ENCODE measurements around the gene SPATS2L. TPM values are rescaled to one million over a fixed set of nuclear protein-coding genes. Genes with fewer than 3 reads are reported as not detected.

Gene SPATS2L
- total and polyA plus RNA-seq, 12 donors: 16.7 to 68.8 (median 43.6) TPM

DNA sequence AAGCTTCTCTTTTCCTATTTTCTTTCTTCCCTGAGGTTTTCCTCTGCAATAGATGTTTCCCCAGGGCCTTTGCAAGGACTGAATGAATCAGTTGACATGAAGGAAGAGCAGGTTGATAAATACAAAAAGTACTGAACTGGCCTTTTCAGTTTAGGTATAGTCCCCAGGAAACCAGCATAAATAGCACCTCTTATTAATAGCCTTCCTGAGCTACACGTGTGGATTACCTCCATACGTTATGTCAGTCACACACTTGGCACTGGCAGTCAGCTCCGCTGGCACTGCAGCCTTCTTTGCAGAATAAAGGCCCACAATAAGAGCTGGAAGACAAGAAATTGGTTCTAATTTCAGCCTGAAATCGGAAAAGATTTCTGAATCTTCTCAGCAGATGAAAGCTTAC, 142.7 kb downstream of the SPATS2L start:
- intact Hi-C loops (cut with DNase I): no loop called here

GRCh38 chr2:200450288-200450687, 143.8 kb downstream of the SPATS2L start:
- TF ChIP-seq CTCF (IDR thresholded peaks at IDR 0.05) (no peak), POLR2A (IDR thresholded peaks at IDR 0.05) (no peak)
- Histone ChIP-seq H3K27ac (no peak overlapping the region), H3K36me3 (replicated peaks in 1 of 2) (no peaks in the 10 kb centered on the region), H3K9me3 (replicated peaks in 1 of 3) (no peaks in the 10 kb centered on the region), H3K4me1 (replicated peaks in 1 of 2) (peaks cover 2 to 4% of the 10 kb centered on the region in 2 donors), H3K4me3 (no peak overlapping the region), H3K27me3 (no peaks in the 10 kb centered on the region)
- intact Hi-C loops (cut with DNase I): loop anchor here in 1 of 2 donors (10.0 kb wide), 1 partner anchor 135 kb away; no protein-coding TSS in a partner anchor
- 83 to 89% (median 87%) methylated on average over 2 of the region's 2 CpGs for WGBS, 4 donors
- DNase-seq: no peak

More for the DNA sequence above, 142.7 kb downstream of the SPATS2L start:
- TF ChIP-seq CTCF (IDR thresholded peaks at IDR 0.05): no peak
- TF ChIP-seq POLR2A (IDR thresholded peaks at IDR 0.05): no peak
- Histone ChIP-seq H3K9me3 (replicated peaks in 1 of 3) (no peaks in the 10 kb centered on the region), H3K4me1 (replicated peaks in 1 of 2) (no peaks in the 10 kb centered on the region), H3K4me3 (no peak overlapping the region), H3K27ac (no peak overlapping the region), H3K36me3 (replicated peaks in 1 of 2) (no peaks in the 10 kb centered on the region), H3K27me3 (no peaks in the 10 kb centered on the region)
- no peak for DNase-seq
- WGBS, 4 donors: 81 to 88% (median 87%) methylated on average over 4 of the region's 4 CpGs

DNA sequence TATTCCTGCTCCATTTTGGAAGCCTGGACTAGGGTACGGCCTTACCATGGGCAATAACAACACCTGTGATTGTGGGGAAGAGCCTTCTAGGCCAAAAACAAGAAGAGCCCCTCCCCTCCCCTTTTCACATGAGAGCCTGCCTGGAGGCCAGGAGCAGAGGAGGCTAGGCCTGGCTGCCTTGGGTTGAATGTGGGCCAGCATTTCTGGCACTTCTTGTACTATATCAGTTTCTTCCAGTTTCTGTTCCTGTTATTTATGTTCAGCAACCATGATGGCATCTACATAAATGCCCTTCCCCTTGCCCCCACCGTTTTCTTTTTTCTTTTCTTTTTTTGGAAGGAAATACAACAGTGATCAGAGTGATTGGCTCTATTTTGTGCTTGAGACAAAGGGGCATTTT, 145.0 kb downstream of the SPATS2L start:
- 75 to 88% (median 80%) methylated on average over 2 of the region's 2 CpGs for whole genome bisulfite sequencing, 4 donors
- intact Hi-C loops (cut with DNase I): loop anchor here in 1 of 2 donors (10.0 kb wide), 1 partner anchor 137 kb away; no protein-coding TSS in a partner anchor
- no peak for DNase-seq

GRCh38 chr2:200452377-200452776, 145.9 kb downstream of the SPATS2L start:
- H3K27me3 ChIP-seq: no peaks in the 10 kb centered on the region
- H3K36me3 ChIP-seq (replicated peaks in 1 of 2): no peaks in the 10 kb centered on the region
- 93 to 99% (median 98%) methylated on average over 2 of the region's 2 CpGs for WGBS, 4 donors
- H3K4me3 ChIP-seq: no peak overlapping the region
- no peaks in the 10 kb centered on the region for H3K9me3 ChIP-seq (replicated peaks in 1 of 3)
- H3K27ac ChIP-seq: no peak overlapping the region
- intact Hi-C loops (cut with DNase I): loop anchor here in 1 of 2 donors (10.0 kb wide), 1 partner anchor 138 kb away; no protein-coding TSS in a partner anchor
- no peak for TF ChIP-seq CTCF (IDR thresholded peaks at IDR 0.05)
- no peak for TF ChIP-seq POLR2A (IDR thresholded peaks at IDR 0.05)
- peaks cover 13 to 17% of the 10 kb centered on the region in 2 donors for H3K4me1 ChIP-seq (replicated peaks in 1 of 2)
- no peak for DNase-seq

More for the DNA sequence above, 145.0 kb downstream of the SPATS2L start:
- peaks cover 13 to 16% of the 10 kb centered on the region in 2 donors for H3K4me1 ChIP-seq (replicated peaks in 1 of 2)
- H3K36me3 ChIP-seq (replicated peaks in 1 of 2): no peaks in the 10 kb centered on the region
- no peaks in the 10 kb centered on the region for H3K27me3 ChIP-seq
- TF ChIP-seq CTCF (IDR thresholded peaks at IDR 0.05): no peak
- TF ChIP-seq POLR2A (IDR thresholded peaks at IDR 0.05): no peak
- no peak overlapping the region for H3K4me3 ChIP-seq
- no peaks in the 10 kb centered on the region for H3K9me3 ChIP-seq (replicated peaks in 1 of 3)
- H3K27ac ChIP-seq: no peak overlapping the region

Measured in adrenal gland (tissue), 12 donors.